Testis (tissue), 3 donors: Measurements from ENCODE around the gene SLC22A17. TPM values are rescaled to one million over a fixed set of nuclear protein-coding genes. Genes with fewer than 3 reads are reported as not detected.

Experiments used
- DNase-seq: peaks from one replicate; pipeline ENCODE4 v3.0.0-alpha.2; 2019
- H3K27ac ChIP-seq, 2 donors: fragments of 200-600 bp; sonication (generic); one replicate each; pipeline ENCODE4 v1.5.1; 2019
- H3K27me3 ChIP-seq: fragments of 200-600 bp; sonication (generic); one replicate; pipeline ENCODE4 v1.5.1; 2019
- H3K36me3 ChIP-seq: fragments of 200-600 bp; sonication (generic); one replicate; pipeline ENCODE4 v1.5.1; 2017; ENCODE audit warnings: low read depth; ENCODE audit errors: missing control alignments
- H3K4me1 ChIP-seq: fragments of 200-600 bp; sonication (generic); one replicate; pipeline ENCODE4 v1.5.1; 2019
- H3K4me3 ChIP-seq, 2 donors: fragments of 200-600 bp; sonication (generic); one replicate each; pipeline ENCODE4 v1.5.1; 2017 to 2019
- H3K9me3 ChIP-seq: fragments of 200-600 bp; sonication (generic); one replicate; pipeline ENCODE4 v1.5.1; 2017
- CTCF ChIP-seq, 3 experiments: fragments of 450-650 bp in 2 of 3; fragments of 200-600 bp in 1 of 3; sonication (generic) in 1 of 3; IDR thresholded peaks; one replicate each; pipeline ENCODE4 v1.5.1; 2016 to 2019; ENCODE audit warnings: antibody characterized with exemption in 3 of 3, mild to moderate bottlenecking in 2 of 3, moderate library complexity in 1 of 3
- POLR2A ChIP-seq: fragments of 450-650 bp; IDR thresholded peaks from one replicate; pipeline ENCODE4 v1.6.1; 2017; ENCODE audit warnings: antibody characterized with exemption, mild to moderate bottlenecking, moderate library complexity
- WGBS, 2 donors: methylation state at CpG; one replicate each; pipeline ENCODE4 v1.1.5; 2018; 5-methylcytosine and 5-hydroxymethylcytosine counted together
- intact Hi-C: fragments of 100-400 bp; cut with DNase I; formaldehyde crosslinking; loops from one replicate; pipeline ENCODE4 v1.15.1; 2023; ENCODE audit warnings: low total_unique reads
- polyA plus RNA-seq: library from polyadenylated mRNA; stranded (reverse); fragments of 350-450 nt; fragmentation: Illumina TruSeq; extraction: RNeasy Lipid Tissue Mini Kit (QIAGEN cat#74804); gene quantifications from one replicate; pipeline ENCODE4 v1.2.3, GENCODE V29; 2014; ENCODE audit warnings: low read depth, low replicate concordance; ENCODE audit not compliant: insufficient read depth
- total RNA-seq, 2 donors: library from RNA; depleted of rRNA; stranded (reverse); fragments of >200 nt; gene quantifications; one replicate each; pipeline ENCODE4 v1.2.3, GENCODE V29; 2016

SLC22A17 gene
- total and polyA plus RNA-seq, 3 donors from 2014 or later = 37.3 to 93.8 (median 56.6) TPM

GRCh38 chr14:23366426-23366921 is 13.8 kb upstream of the SLC22A17 start:
- 6 to 13% methylated on average over 9 to 34 of the region's 34 CpGs for WGBS, 2 donors
- peak; percentile 72 for DNase-seq
- peak overlapping the region; percentile 60 to 70 for H3K4me3 ChIP-seq
- H3K27me3 ChIP-seq = no peaks in the 10 kb centered on the region
- TF ChIP-seq POLR2A (no peak), CTCF (IDR thresholded peaks at IDR 0.05) (no peak)
- H3K36me3 ChIP-seq = no peaks in the 10 kb centered on the region
- no peaks in the 10 kb centered on the region for H3K9me3 ChIP-seq
- H3K27ac ChIP-seq = peak overlapping the region; percentile 94 to 95
- intact Hi-C loops = no loop called here
- H3K4me1 ChIP-seq = peaks cover 9% of the 10 kb centered on the region

- Histone ChIP-seq H3K4me3 (peak overlapping the region; percentile 60 to 70), H3K27me3 (no peaks in the 10 kb centered on the region), H3K4me1 (peaks cover 9% of the 10 kb centered on the region), H3K36me3 (no peaks in the 10 kb centered on the region), H3K9me3 (no peaks in the 10 kb centered on the region), H3K27ac (peak overlapping the region; percentile 94 to 95)
- DNase-seq = peak; percentile 67
- whole genome bisulfite sequencing, 2 donors = 2 to 4% methylated on average over 15 to 45 of the region's 51 CpGs
- intact Hi-C loops = no loop called here
- TF ChIP-seq CTCF (IDR thresholded peaks at IDR 0.05) (no peak), POLR2A (no peak)
These were observed 13.2 kb upstream of the SLC22A17 start for GRCh38 chr14:23365732-23366425.

- no peak for TF ChIP-seq POLR2A
- no peak for TF ChIP-seq CTCF (IDR thresholded peaks at IDR 0.05)
- DNase-seq = peak; percentile 37
- Histone ChIP-seq H3K36me3 (no peaks in the 10 kb centered on the region), H3K4me3 (peak within 1 kb of the TSS; percentile 60 to 70), H3K9me3 (no peaks in the 10 kb centered on the region), H3K27ac (peak within 1 kb of the TSS; percentile 94 to 95), H3K27me3 (no peaks in the 10 kb centered on the region), H3K4me1 (peaks cover 9% of the 10 kb centered on the region)
- intact Hi-C loops = no loop called here
- 3% methylated on average over 24 to 34 of the region's 74 CpGs for WGBS, 2 donors
These were observed 12.5 kb upstream of the SLC22A17 start, which contains the start of gene EFS for GRCh38 chr14:23365036-23365731. Gene EFS (minus strand): TSS chr14:23365172. CDS start chr14:23365025, 147 bp downstream.

GRCh38 chr14:23364164-23365035 is 11.7 kb upstream of the SLC22A17 start:
- intact Hi-C loops = no loop called here
- H3K27ac ChIP-seq = peak overlapping the region; percentile 94 to 95
- H3K27me3 ChIP-seq = no peaks in the 10 kb centered on the region
- DNase-seq = no peak
- H3K36me3 ChIP-seq = no peaks in the 10 kb centered on the region
- H3K4me3 ChIP-seq = peak overlapping the region; percentile 60 to 70
- WGBS, 2 donors = 17 to 19% methylated on average over 21 of the region's 21 CpGs
- peaks cover 9% of the 10 kb centered on the region for H3K4me1 ChIP-seq
- TF ChIP-seq CTCF (IDR thresholded peaks at IDR 0.05) (no peak), POLR2A (no peak)
- no peaks in the 10 kb centered on the region for H3K9me3 ChIP-seq
